HG03558 (cell line): Measurements from ENCODE around the gene TESMIN.

Experiments used
- ATAC-seq: cut with Tn5 transposase; IDR thresholded peaks from one replicate; pipeline ENCODE4 v1.9.1; 2021; ENCODE audit warnings: moderate number of reproducible peaks; ENCODE audit not compliant: unreplicated experiment; ENCODE audit errors: extremely low read depth

The TESMIN gene

DNA sequence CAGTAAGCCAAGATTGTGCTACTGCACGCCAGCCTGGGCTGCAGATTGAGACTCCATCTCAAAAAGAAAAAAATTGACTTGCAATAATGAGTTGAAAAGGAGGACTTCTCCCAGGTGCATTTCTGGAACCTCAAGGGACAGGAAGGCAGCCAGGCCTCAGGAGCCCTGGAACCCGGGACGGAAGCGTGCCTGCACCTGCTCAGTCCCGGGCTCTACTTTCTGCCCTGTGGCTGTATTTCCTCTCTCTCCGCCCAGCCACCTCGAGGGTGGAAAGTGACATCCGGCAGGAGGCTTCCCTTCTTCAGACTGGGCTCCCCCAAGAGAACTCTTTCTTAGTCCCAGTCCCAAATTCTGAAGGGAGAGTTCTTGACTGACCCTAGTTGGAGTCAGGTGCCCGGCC is 87.2 kb downstream of the TESMIN start:
- no peak for ATAC-seq

DNA sequence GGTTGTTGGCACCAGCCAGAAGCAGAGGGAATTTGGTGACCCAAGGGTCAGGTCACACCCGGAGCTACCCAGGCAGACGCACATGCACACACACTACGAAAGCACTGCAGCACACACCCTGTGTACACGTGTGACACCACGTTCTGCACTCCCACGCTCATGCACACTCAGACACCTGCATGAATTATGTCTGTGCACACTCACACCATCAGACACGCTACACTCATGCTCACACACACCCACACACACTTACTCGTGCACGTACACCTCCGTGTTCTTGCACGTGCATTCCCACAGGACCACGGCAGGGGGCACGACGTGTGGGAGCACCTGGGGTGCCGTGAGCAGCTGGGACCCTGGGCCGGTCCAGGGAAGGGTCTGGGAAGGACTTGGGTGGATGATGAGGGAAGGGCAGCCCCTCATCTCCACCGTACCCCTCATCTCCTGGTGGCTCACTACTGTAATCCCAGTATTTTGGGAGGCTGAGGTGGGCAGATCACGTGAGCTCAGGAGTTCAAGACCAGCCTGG is 87.8 kb downstream of the TESMIN start:
- ATAC-seq, result no peak

DNA sequence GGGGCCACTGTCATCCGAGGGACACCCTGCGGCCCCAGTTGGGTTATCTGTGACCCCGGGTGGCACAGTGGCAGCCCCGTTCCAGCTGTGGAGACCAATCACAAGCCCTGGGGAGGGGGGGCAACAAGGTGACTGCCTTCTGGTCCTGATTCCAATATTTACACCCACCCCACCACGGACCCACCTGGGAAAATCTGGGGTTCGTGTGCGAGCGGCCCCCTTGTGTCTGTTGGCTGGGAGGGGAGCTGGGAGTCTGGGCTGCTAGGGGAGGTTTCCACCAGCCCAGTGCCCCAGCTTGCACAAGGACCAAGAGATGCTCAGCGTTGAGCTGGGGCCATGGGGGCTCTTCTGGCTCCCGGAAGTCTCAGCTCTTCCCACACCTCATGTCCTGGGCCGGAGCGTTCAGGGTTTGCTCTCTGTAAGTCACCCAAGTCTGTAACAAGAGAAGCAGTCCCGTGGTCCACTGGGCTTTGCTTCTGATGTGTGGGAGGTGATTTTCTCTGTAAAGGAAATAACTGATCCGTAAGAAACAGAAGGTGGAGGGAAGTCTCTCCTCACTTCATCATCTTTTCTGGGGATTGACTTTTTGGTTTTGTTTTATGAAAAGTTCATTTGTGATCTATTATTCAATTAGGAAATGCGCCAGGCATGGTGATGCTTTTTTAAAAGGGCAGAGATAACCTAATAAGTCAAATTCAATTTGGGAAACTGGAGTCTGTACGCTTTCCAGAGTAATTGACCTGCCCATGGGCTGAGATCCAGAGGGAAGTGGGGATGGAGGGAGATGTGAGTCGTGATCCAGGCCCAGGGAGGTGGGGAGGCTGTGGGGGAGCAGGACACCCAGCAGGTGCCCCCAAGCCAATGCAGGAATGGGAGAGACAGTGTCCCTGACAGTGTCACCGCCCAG is 89.4 kb downstream of the TESMIN start:
- no peak for ATAC-seq

DNA sequence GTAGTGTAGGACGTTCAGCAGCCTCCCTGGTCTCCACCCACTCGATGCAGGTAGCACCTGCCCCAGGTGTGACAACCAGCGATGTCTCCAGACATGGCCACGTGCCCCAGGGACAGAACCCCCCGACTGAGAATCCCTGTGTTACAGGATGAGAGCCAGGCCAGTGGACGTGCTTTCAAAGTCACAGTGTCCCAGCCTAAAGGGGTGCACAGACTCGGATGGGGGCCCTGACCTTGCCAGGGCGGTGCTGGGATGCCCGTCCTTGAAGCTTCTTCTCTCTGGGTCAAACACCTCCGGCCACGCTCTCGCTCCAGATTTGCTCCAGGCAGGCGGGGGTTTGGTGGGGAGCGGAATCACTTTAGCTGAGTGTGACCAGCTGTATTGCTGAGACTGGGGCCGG is 90.3 kb downstream of the TESMIN start:
- ATAC-seq, result no peak

DNA sequence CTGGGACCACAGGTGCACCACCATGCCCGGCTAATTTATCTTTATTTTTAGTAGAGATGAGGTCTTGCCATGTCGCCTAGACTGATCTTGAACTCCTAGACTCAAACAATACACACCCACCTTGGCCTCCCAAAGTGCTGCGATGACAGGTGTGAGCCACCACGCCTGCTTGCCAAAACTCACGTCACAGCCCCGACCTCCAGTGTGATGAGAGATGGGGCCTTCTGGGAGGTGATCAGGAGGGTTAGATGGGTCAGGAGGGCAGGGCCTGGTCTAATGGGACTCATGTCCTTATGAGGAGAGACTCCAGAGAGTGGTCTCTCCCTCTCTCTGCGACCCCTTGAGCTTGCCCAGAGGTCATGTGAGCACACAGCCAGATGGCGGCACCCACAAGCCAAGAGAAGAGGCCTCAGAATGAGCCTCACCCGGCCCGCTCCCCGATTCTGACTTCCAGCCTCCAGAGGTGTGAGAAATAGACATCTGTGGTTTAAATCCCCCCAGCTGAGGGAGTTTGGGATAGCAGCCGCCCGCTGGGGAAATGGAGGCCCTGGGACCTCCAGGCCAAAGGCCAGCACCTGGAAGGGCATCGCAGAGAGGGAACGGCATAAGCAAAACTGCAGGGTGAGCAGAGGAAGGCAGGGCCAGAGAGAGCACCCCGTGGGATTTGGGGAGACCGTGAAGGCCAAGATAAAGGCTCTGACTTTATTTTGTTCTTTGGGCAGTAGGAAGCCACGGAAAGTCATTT is 91.1 kb downstream of the TESMIN start:
- no peak for ATAC-seq

DNA sequence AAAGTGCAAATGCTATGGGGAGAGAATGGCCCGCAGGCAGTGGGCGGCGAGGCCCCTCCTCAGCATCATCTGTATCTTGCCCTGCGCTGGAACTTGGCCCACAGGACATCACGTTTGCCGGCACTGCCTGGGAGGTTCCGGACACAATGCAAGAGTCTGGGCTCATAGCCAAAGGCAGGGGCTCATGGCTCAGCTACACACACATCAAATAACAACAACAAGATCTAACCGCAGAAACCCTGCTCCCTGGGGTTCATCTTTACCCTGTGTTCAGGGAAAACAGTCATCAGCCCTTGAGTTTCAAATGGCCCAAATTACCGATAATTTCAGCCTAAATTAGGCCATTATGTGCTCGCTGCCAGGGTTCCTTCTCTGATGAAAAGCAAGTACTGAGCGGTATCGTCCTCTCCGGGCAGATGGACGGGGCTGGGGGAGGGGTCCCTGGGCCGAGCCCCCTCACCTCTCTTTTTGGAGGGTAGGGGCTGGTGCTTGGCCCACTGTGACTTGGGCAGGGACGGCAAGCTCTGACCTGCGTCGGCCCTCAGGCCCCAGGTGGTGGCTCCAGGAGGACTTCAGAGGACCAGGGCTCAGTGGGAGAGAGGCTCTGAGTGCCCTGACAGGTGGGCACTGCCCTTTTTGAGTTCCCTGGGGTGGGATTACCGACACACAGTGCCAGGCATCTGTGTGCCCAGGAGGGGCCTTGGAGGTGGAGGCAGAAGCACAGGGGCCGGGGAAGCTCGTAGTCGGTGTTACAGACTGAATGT is 92.0 kb downstream of the TESMIN start:
- no peak for ATAC-seq

DNA sequence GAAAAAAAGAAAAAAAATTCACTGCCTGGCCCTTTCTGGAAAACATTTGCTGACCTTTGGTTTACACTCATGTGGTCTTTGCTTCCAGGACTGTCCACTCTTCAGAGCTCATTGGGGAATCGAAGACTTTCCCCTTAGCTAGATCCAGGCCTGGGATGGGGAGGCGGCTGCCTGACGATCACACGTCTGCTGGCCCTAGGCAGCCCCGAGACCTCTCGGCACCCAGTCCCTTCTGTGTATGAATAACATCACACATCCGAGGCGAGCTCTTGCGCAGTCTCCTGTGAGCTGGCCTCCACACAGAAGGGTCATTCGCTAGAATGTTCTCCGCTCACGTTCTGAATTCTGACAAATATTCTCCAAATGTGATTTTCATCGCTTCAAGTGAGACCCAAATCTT is 92.7 kb downstream of the TESMIN start:
- ATAC-seq, result no peak

DNA sequence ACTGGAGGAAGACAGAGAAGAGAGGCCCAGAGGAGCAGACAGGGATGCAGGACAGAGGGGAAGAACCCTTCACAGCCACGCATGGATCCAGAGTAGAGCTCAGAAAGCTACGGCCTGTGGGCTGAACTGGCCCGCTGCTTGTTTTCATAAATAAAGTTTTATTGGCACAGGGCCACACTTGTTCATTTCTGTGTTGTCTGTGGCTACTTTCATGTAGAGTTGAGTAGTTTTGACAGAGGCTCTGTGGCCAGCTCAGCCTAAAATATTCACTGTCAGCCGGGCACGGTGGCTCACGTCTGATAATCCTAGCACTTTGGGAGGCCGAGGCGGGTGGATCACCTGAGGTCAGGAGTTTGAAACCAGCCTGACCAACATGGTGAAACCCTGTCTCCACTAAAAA is 93.2 kb downstream of the TESMIN start:
- ATAC-seq, result no peak
